HEK293 (cell line): ENCODE results near the gene CHMP6.
"Not testable (repeated sequence)": the region's sequence is repeated elsewhere in the genome, so short reads cannot be mapped to it uniquely, and the experiment has no call there.

ENCODE experiments used
- CTCF ChIA-PET: fragments of 350-600 bp; formaldehyde crosslinking; extraction: SDS; loops from one replicate; lab custom pipeline; 2021; ENCODE audit warnings: antibody characterized with exemption; lab: Yijun Ruan, JAX
- POLR2A ChIA-PET: fragments of 300-600 bp; formaldehyde crosslinking; extraction: SDS; loops from one replicate; lab custom pipeline; 2020; ENCODE audit warnings: antibody characterized with exemption, inconsistent platforms; lab: Yijun Ruan, JAX
- H3K27ac ChIP-seq: fragments of 200-500 bp; sonication (Bioruptor generic); 2 replicates; pipeline ENCODE4 v1.5.1; 2014; ENCODE audit warnings: low read depth, low read length, control low read depth, inconsistent platforms; ENCODE audit errors: extremely low read depth
- H3K36me3 ChIP-seq, 2 experiments: fragments of 200-500 bp in 1 of 2; sonication (Bioruptor generic) in 1 of 2; 1 replicate in 1 of 2; 2 replicates in 1 of 2; pipeline ENCODE4 v1.5.1; 2014 to 2017; ENCODE audit warnings: inconsistent platforms in 2 of 2, low read length in 2 of 2; ENCODE audit not compliant: control insufficient read depth in 2 of 2, insufficient read depth in 1 of 2
- H3K4me1 ChIP-seq: fragments of 200-500 bp; sonication (Bioruptor generic); 2 replicates; pipeline ENCODE4 v1.5.1; 2014; ENCODE audit warnings: mild to moderate bottlenecking, low read length, inconsistent platforms; ENCODE audit not compliant: control insufficient read depth, insufficient read depth
- H3K4me3 ChIP-seq: 2 replicates; pipeline ENCODE4 v1.5.1; 2011; ENCODE audit warnings: low read depth, mild to moderate bottlenecking, control low read depth, low read length, moderate library complexity
- H3K9me3 ChIP-seq: fragments of 200-500 bp; sonication (Bioruptor generic); 2 replicates; pipeline ENCODE4 v1.5.1; 2014; ENCODE audit warnings: low read depth, low read length, inconsistent platforms; ENCODE audit not compliant: control insufficient read depth, insufficient read depth
- GLIS1 ChIP-seq: fragments of 450-650 bp; formaldehyde crosslinking; IDR thresholded peaks from 2 replicates; pipeline ENCODE4 v1.5.1; 2016; ENCODE audit warnings: missing biosample characterization, missing genetic modification characterization
- KLF10 ChIP-seq: fragments of 450-650 bp; IDR thresholded peaks from 2 replicates; pipeline ENCODE4 v1.5.1; 2018; ENCODE audit warnings: missing biosample characterization, mild to moderate bottlenecking, missing genetic modification characterization
- PRDM1 ChIP-seq: fragments of 450-650 bp; formaldehyde crosslinking; IDR thresholded peaks from 2 replicates; pipeline ENCODE4; 2016; ENCODE audit warnings: missing biosample characterization, missing genetic modification characterization
- SP3 ChIP-seq: fragments of 450-650 bp; formaldehyde crosslinking; IDR thresholded peaks from 2 replicates; pipeline ENCODE4 v1.5.1; 2016; ENCODE audit warnings: missing biosample characterization, missing genetic modification characterization
- WT1 ChIP-seq: fragments of 450-650 bp; formaldehyde crosslinking; IDR thresholded peaks from 2 replicates; pipeline ENCODE4 v1.5.1; 2016; ENCODE audit warnings: missing biosample characterization, missing genetic modification characterization
- YY1 ChIP-seq: fragments of 450-650 bp; formaldehyde crosslinking; IDR thresholded peaks from 2 replicates; pipeline ENCODE4 v1.5.1; 2018; ENCODE audit warnings: missing biosample characterization, missing genetic modification characterization
- ZBTB1 ChIP-seq: fragments of 450-650 bp; formaldehyde crosslinking; IDR thresholded peaks from 2 replicates; pipeline ENCODE4 v1.5.1; 2016; ENCODE audit warnings: missing biosample characterization, missing genetic modification characterization
- ZFHX2 ChIP-seq: fragments of 450-650 bp; formaldehyde crosslinking; conservative IDR thresholded peaks from 2 replicates; pipeline ENCODE4 v1.5.1; 2016; ENCODE audit warnings: missing biosample characterization, missing genetic modification characterization
- ZIC2 ChIP-seq: fragments of 450-650 bp; formaldehyde crosslinking; IDR thresholded peaks from 2 replicates; pipeline ENCODE4 v1.5.1; 2016; ENCODE audit warnings: missing biosample characterization, missing genetic modification characterization
- ZNF121 ChIP-seq: fragments of 450-650 bp; formaldehyde crosslinking; IDR thresholded peaks from 2 replicates; pipeline ENCODE4 v1.5.1; 2016; ENCODE audit warnings: missing biosample characterization, missing genetic modification characterization
- ZNF274 ChIP-seq, 2 experiments: fragments of 200-500 bp in 1 of 2; fragments of 450-650 bp in 1 of 2; sonication (Bioruptor generic) in 1 of 2; formaldehyde crosslinking in 1 of 2; IDR thresholded peaks; 2 replicates each; pipeline versions ENCODE4 v1.5.1 to v1.6.1; 2014 to 2016; ENCODE audit warnings: borderline replicate concordance in 1 of 2, inconsistent platforms in 1 of 2, low read length in 1 of 2, missing biosample characterization in 1 of 2, missing genetic modification characterization in 1 of 2
- ZNF558 ChIP-seq: fragments of 450-650 bp; formaldehyde crosslinking; IDR thresholded peaks from 2 replicates; pipeline ENCODE4 v1.5.1; 2016; ENCODE audit warnings: missing biosample characterization, missing genetic modification characterization
- ZNF776 ChIP-seq: fragments of 450-650 bp; formaldehyde crosslinking; IDR thresholded peaks from 2 replicates; pipeline ENCODE4 v1.5.0; 2017; ENCODE audit warnings: missing biosample characterization, missing genetic modification characterization, borderline replicate concordance
- ZNF777 ChIP-seq: fragments of 450-650 bp; formaldehyde crosslinking; IDR thresholded peaks from 2 replicates; pipeline ENCODE4 v1.5.1; 2017; ENCODE audit warnings: missing biosample characterization, missing genetic modification characterization, borderline replicate concordance
- ZNF785 ChIP-seq: fragments of 450-650 bp; formaldehyde crosslinking; IDR thresholded peaks from 2 replicates; pipeline ENCODE4 v1.5.1; 2016; ENCODE audit warnings: missing biosample characterization, missing genetic modification characterization
- TF ChIP-seq, protein P1 (sequence below): fragments of 450-650 bp; formaldehyde crosslinking; conservative IDR thresholded peaks from 2 replicates; pipeline ENCODE4 v1.5.1; 2016; ENCODE audit warnings: low read depth, missing biosample characterization, missing genetic modification characterization

The CHMP6 gene

DNA sequence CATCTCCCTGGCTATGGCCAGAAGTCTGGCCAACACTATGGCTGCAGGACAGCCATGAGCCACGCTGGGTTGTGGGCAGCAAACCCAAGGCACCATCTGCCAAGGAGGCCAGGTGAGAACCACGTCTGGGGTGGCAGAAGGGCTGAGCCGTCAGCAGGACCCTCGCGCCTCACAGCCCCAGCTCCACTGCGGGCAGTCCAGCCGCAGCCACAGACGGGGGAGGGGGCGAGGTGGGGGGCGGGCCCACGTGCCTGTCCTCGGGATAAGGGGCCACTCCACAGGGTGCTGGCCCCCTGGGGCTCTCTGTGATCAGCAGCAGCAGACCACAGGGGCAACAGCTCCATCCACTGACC, 36.8 kb downstream of the CHMP6 start:
- no peak overlapping the region for H3K27ac ChIP-seq
- POLR2A ChIA-PET = interaction anchor here (1.0 to 2.0 kb wide), 3 partner anchors 9 to 66 kb away, joined by 3 to 6 read pairs (median 5); no protein-coding TSS in a partner anchor
- H3K36me3 ChIP-seq = peaks cover 0 to 13% of the 10 kb centered on the region in 2 experiments; a peak in 1 of 3 replicates
- no peaks in the 10 kb centered on the region for H3K4me1 ChIP-seq
- TF ChIP-seq ZNF274 (IDR thresholded peaks at IDR 0.05; ENCODE audit: low read length) = no peak
- no peak for TF ChIP-seq ZNF274 (tag by site-specific recombination; IDR thresholded peaks at IDR 0.05; ENCODE audit: borderline replicate concordance)
- 0 out of 2 replicates have a peak, but pooled peaks have one; percentile 21 for TF ChIP-seq GLIS1 (tag by site-specific recombination)
- TF ChIP-seq ZIC2 (tag by site-specific recombination) = peak; percentile 43
- CTCF ChIA-PET = interaction anchor here (0.6 to 1.4 kb wide), 3 partner anchors 70 to 167 kb away, joined by 3 to 8 read pairs (median 3); no protein-coding TSS in a partner anchor
- no peak overlapping the region for H3K4me3 ChIP-seq
- no peaks in the 10 kb centered on the region for H3K9me3 ChIP-seq

- peaks cover 4% of the 10 kb centered on the region; the same call in 1 of the 2 replicates for H3K4me1 ChIP-seq
- ChIA-PET POLR2A (interaction anchor here (0.6 to 2.0 kb wide), 3 partner anchors 12 to 65 kb away, joined by 3 to 5 read pairs (median 4); no protein-coding TSS in a partner anchor), CTCF (interaction anchor here (0.6 to 4.0 kb wide), 2 partner anchors 72 to 455 kb away, joined by 3 to 12 read pairs; no protein-coding TSS in a partner anchor)
- no peak overlapping the region for H3K27ac ChIP-seq
- TF ChIP-seq PRDM1 (tag by site-specific recombination) (no peak), ZNF121 (peak; percentile 87)
- H3K4me3 ChIP-seq = no peak overlapping the region
- H3K9me3 ChIP-seq = no peaks in the 10 kb centered on the region
- peaks cover 0 to 13% of the 10 kb centered on the region in 2 experiments; a peak in 1 of 3 replicates for H3K36me3 ChIP-seq
Measured at GRCh38 chr17:81029859-81030258, 38.2 kb downstream of the CHMP6 start.

GRCh38 chr17:81030312-81030711, 38.7 kb downstream of the CHMP6 start:
- CTCF ChIA-PET = interaction anchor here (0.6 to 4.0 kb wide), 3 partner anchors 10 to 454 kb away, joined by 3 to 12 read pairs (median 5); no protein-coding TSS in a partner anchor
- H3K4me1 ChIP-seq, H3K4me3 ChIP-seq, H3K27ac ChIP-seq, H3K9me3 ChIP-seq: not testable (repeated sequence)
- POLR2A ChIA-PET = interaction anchor here (0.6 kb wide), 1 partner anchor 18 kb away, joined by 4 read pairs; no protein-coding TSS in a partner anchor
- peaks cover 0 to 13% of the 10 kb centered on the region in 2 experiments; a peak in 1 of 3 replicates for H3K36me3 ChIP-seq

- ChIA-PET POLR2A (interaction anchor here (1.2 to 1.9 kb wide), 2 partner anchors 12 to 63 kb away, joined by 5 to 7 read pairs; no protein-coding TSS in a partner anchor), CTCF (interaction anchor here (0.6 to 4.3 kb wide), 7 partner anchors 8 to 611 kb away, joined by 3 to 24 read pairs (median 4); no protein-coding TSS in a partner anchor)
- no peak for TF ChIP-seq WT1 (tag by site-specific recombination)
- 0 out of 2 replicates have a peak, but pooled peaks have one; percentile 19 for TF ChIP-seq ZFHX2
- Histone ChIP-seq H3K4me3 (no peak overlapping the region), H3K27ac (no peak overlapping the region), H3K36me3 (peaks cover 0 to 13% of the 10 kb centered on the region in 2 experiments; a peak in 1 of 3 replicates), H3K9me3 (no peaks in the 10 kb centered on the region), H3K4me1 (peaks cover 4% of the 10 kb centered on the region; the same call in 1 of the 2 replicates)
Measured at GRCh38 chr17:81030741-81031565, 39.3 kb downstream of the CHMP6 start.

DNA sequence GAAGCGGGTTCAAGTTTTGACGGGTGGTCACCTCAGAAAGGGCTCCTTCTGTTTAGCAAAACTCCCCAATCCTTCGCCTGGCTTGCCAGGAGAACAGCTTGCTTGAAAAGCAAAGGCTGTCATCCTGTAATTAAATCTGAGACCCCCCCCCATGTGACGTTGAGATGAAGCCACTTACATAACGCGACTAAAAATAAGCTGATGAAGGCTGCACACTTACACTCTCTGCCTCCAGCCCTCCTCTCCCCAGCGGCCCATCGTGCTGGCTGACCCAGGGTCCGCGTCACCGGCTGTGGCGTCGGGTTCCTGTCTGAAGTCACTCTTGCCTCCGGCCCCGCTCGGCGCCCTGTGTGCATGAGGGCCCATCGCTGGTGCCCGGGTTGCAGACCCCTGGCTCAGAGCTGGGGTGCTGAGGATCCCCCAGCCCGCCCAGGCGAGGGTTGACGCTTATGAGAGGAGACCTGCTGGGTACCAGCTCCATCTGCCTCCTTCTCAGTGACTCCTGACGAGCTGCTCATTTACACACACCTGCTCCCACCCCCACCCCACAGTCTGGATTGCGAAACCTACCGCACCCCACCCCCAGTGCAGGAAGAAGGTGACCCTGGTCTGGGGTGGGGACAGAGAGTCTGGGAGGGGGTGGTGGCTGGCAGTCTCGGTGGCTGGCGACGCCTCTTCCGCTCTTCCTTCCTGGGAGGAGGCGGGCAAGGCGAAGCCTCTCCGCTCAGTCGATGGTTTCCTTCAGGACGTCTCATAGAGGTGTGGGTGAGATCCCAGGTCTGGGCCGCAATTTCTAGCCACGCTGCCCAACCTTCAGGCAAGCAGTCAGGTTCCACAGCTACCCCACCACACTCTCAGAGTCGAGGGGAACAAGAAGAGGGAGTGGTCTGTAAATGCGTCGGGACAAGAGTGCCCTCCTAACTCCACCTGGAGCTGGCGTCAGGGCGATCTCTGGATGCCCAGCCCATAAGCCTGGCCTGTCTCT, 40.2 kb downstream of the CHMP6 start:
- Histone ChIP-seq H3K27ac (no peak overlapping the region), H3K4me3 (no peak overlapping the region), H3K9me3 (no peaks in the 10 kb centered on the region), H3K36me3 (peaks cover 0 to 14% of the 10 kb centered on the region in 2 experiments; a peak in 1 of 3 replicates), H3K4me1 (peaks cover 4% of the 10 kb centered on the region; the same call in 1 of the 2 replicates)
- CTCF ChIA-PET = interaction anchor here (0.6 to 4.3 kb wide), 8 partner anchors 9 to 612 kb away, joined by 3 to 24 read pairs (median 4); no protein-coding TSS in a partner anchor
- POLR2A ChIA-PET = interaction anchor here (1.1 to 1.9 kb wide), 3 partner anchors 11 to 63 kb away, joined by 5 to 7 read pairs (median 5); no protein-coding TSS in a partner anchor
- TF ChIP-seq ZNF777 (tag by site-specific recombination) = no peak
- TF ChIP-seq YY1 (tag by site-specific recombination) = no peak
- no peak for TF ChIP-seq SP3
- no peak for TF ChIP-seq ZNF785 (tag by site-specific recombination)
- no peak for TF ChIP-seq ZBTB1
- no peak for TF ChIP-seq ZNF776 (tag by site-specific recombination)
- no peak for TF ChIP-seq KLF10 (tag by site-specific recombination)
- no peak for TF ChIP-seq ZNF558 (tag by site-specific recombination)
- TF ChIP-seq, protein P1, sequence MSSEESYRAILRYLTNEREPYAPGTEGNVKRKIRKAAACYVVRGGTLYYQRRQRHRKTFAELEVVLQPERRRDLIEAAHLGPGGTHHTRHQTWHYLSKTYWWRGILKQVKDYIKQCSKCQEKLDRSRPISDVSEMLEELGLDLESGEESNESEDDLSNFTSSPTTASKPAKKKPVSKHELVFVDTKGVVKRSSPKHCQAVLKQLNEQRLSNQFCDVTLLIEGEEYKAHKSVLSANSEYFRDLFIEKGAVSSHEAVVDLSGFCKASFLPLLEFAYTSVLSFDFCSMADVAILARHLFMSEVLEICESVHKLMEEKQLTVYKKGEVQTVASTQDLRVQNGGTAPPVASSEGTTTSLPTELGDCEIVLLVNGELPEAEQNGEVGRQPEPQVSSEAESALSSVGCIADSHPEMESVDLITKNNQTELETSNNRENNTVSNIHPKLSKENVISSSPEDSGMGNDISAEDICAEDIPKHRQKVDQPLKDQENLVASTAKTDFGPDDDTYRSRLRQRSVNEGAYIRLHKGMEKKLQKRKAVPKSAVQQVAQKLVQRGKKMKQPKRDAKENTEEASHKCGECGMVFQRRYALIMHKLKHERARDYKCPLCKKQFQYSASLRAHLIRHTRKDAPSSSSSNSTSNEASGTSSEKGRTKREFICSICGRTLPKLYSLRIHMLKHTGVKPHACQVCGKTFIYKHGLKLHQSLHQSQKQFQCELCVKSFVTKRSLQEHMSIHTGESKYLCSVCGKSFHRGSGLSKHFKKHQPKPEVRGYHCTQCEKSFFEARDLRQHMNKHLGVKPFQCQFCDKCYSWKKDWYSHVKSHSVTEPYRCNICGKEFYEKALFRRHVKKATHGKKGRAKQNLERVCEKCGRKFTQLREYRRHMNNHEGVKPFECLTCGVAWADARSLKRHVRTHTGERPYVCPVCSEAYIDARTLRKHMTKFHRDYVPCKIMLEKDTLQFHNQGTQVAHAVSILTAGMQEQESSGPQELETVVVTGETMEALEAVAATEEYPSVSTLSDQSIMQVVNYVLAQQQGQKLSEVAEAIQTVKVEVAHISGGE = no peak
